SIG-M5 (cell line): Measurements from ENCODE around the gene KRT78.
A peak's percentile ranks its signal among the peaks of the same experiment; 100 is the strongest.
"Not testable (repeated sequence)": the region's sequence is repeated elsewhere in the genome, so short reads cannot be mapped to it uniquely, and the experiment has no call there.

Experiments used
- DNase-seq: peaks from one replicate; lab custom pipeline; 2025; lab: John Stamatoyannopoulos, UW

Gene KRT78, protein sequence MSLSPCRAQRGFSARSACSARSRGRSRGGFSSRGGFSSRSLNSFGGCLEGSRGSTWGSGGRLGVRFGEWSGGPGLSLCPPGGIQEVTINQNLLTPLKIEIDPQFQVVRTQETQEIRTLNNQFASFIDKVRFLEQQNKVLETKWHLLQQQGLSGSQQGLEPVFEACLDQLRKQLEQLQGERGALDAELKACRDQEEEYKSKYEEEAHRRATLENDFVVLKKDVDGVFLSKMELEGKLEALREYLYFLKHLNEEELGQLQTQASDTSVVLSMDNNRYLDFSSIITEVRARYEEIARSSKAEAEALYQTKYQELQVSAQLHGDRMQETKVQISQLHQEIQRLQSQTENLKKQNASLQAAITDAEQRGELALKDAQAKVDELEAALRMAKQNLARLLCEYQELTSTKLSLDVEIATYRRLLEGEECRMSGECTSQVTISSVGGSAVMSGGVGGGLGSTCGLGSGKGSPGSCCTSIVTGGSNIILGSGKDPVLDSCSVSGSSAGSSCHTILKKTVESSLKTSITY

DNA sequence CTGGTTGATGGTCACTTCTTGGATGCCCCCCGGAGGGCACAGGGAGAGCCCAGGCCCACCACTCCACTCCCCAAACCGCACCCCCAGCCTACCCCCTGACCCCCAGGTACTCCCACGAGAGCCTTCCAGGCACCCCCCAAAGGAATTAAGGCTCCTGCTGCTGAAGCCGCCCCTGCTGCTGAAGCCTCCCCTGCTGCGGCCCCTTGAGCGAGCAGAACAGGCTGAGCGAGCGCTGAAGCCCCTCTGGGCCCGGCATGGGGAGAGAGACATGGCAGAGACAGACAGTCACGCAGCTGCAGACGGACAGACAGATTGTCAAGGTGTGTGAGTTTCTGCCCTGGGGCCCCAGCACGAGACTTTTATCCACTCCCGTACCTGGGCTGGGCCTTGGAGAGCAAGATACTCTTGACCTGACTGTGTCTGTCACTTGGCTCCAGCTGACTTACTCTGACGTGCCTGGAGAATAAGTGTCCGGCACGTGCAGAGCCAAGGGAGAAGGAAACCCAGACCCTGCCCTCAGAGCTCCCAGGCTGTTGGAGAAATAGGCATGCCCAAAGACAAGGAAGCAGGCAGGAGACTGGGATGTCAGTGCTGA lies at the start of gene KRT78:
Gene KRT78, minus strand, starts transcription at position 334 of the 595 bp plus-strand sequence. Its CDS starts 64 bp downstream, at position 270.
- no peak for DNase-seq

DNA sequence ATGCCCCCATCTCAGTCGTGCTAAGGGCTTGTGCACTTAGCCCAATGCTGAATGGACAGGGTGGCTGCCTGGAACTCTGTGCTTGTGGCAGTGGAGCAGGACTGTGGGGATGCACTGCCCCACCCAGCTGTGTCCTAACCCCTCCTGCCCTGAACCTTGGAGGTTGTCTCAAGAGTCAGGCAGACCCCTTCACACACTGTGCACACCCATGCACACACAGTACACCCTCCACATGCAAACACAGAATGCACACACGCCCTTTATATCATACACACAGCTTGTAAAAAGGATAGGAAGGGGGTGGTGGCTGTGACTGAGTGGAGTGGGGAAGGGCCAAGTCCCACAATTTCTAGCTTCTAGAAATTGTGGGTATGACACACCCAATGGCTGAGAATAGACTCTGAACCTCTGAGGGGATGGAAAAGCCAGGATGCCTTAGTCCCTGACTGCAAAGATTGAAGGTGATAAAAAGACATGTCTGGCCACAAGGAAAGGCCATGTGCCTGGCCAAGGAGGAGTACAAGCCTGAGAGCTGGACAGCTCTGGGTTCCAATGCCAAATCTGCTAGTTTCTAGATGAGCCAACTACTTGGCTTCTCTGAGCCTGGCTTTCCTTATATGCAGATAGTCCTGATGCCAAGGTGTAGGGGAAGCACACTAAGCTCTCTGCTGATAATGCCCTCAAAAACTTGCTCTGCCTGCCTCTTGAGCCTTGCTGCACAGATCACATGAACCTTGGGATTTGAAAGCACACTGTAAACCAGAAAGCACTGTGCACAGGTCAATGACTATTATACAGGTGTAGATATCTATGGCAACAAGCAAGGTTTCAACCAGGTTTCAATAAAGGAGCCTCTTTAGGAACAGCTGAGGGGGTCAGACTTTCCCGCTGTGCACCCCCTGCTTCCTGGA lies 47.7 kb upstream of the KRT78 start:
- no peak for DNase-seq

DNA sequence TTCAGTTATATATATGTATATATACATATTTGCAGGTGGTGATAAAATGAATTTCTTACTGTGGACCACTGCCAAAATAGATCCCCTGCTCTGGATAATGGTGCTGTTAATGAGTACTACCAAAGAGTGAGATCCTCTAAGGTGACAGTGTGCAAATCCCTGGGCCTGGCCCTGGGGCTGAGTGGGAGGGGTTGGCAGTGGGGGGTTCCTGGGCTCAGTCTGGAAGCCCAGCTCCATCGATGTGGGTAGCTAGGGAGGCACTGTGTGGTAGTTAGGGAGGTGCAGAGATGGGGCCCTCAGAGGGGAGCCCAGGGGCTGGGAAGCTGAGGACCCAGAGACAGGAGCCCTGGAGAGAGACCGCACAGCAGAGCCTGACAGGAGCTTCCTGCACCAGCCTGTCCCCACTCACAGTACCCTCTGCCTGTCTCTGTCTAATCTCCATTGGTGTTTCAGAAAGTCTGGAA lies 47.0 kb upstream of the KRT78 start:
- no peak for DNase-seq

DNA sequence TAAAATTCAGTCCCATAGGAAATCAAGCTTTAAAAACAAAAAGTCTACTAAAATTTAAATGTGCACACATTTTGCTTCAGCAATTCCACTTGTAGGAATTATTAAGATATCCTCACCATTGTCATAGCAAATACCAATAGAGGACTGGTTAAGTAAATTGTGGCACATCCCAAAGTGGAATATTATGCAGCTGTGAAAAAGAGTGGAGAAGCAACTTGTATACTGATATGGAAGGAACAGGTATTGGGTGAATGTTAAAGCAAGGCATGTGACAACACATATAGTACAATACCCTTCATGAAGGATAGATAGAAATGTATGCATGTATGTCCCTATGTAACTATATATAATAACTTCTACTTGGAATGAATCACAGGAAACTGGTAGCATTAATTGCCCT lies 44.2 kb upstream of the KRT78 start:
- DNase-seq, result no peak

DNA sequence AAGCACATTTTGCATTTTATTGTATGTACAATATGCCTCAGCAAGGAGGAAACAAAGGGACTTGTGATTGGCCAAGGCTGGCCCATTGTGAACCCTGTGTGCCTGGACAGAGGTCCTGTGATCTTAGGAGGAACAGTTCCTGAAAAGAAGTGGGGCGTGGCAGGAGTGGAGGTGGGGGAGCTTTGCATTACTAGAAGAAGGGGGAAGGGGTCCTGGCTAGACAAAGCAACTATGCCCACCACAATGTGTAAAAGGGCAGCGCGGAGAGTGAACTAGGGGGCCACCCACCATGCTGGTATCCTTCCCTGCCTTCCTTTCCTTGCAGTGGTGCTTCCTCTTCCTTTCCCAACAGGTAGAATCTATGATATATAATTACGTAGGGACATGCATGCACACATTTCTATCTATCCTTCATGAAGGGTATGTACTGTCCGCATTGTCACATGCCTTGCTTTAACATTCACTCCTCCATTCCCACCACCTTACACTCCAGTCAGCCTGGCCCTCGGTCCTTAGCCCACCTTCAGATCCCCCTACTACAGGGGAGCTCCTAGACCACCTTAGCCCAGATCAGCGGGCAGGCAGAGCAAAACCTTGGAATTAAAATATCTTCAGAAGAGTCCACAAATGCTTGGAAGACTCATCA lies 43.5 kb upstream of the KRT78 start:
- DNase-seq, result no peak

DNA sequence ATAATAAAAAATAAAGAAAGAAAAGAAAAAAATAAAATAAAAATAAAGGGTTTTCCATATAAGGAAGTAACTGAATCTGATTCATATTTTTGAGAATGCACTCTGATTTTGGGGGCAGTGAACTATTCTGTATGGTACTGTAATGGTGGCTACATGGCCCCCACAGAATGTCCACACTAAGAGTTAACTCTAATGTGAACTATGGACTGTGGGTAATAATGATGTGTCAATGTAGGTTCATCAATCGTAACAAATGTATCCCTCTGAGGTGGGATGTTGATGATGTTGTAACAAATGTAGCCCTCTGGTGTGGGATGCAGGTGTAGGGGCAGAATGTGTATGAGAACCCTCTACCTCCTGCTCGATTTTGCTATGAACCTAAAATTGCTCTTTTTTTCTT lies 42.2 kb upstream of the KRT78 start:
- no peak for DNase-seq

DNA sequence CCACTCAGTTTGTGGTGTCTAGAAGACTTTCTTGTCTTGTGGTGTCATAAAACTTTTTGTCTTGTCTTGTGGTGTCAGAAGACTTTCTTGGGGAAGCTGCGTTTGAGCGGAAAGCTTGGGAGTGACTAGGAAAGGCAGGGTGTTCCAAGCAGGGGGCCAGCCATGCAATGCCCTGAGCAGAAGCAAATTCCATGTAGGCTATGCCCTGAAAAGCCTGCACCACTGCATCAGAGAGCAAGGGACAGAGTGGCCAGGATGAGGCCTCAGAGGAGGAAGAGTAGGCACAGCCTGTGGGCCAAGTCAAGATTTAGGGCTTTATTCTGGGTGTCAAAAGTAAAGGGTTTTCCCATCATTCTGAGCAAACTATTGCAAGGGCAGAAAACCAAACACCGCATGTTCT lies 41.6 kb upstream of the KRT78 start:
- DNase-seq, result no peak

DNA sequence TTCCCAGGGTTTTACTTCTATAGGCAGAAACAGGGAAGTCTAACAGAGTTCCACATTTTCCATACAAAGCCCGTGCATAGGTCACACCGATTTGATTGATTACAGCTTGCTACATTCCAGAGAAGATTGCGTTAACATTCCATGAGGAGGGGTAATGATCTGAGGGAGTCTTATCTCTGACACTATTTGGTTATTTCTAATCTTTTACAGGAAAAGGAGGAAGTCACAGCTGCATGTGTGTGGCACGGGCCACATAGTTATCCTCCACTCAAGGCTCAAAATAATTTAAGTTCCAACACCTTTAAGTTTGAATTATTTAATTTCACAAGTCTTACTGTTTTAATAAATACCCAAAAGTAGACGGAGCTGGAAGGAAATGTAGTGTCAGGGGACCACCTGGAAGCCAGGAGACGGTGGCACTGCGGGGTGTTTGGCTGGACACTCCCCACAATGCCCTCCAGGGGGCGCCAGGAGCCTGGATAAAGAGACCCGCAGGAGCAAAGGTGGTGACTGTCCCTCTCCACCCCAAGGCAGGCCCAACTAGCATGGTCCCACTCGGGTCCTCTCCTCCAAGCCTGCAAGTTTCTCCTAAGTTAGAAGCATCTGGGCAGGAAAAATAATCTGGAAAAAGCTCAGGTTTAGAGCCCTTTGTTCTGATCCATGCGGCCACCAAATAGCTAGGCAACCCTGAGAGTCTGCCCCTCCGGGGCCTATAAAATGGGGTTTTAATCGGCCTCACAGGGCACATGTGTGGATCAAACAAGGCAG lies 35.9 kb upstream of the KRT78 start:
- no peak for DNase-seq

DNA sequence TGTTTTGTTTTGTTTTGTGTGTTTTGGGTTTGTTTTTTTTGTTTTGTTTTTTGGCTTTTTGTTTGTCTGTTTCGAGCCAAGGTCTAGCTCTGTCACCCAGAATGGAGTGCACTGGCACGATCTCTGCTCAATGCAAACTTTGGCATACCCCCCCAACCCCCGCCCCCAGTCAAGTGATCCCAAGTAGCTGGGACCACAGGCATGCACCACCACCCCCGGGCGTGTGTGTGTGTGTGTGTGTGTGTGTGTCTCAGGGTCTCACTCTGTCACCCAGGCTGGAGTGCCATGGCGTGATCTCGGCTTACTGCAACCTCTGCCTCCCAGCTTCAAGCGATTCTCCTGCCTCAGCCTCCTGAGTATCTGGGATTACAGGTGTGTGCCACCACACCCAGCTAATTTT lies 31.7 kb upstream of the KRT78 start:
- not testable (repeated sequence) for DNase-seq

DNA sequence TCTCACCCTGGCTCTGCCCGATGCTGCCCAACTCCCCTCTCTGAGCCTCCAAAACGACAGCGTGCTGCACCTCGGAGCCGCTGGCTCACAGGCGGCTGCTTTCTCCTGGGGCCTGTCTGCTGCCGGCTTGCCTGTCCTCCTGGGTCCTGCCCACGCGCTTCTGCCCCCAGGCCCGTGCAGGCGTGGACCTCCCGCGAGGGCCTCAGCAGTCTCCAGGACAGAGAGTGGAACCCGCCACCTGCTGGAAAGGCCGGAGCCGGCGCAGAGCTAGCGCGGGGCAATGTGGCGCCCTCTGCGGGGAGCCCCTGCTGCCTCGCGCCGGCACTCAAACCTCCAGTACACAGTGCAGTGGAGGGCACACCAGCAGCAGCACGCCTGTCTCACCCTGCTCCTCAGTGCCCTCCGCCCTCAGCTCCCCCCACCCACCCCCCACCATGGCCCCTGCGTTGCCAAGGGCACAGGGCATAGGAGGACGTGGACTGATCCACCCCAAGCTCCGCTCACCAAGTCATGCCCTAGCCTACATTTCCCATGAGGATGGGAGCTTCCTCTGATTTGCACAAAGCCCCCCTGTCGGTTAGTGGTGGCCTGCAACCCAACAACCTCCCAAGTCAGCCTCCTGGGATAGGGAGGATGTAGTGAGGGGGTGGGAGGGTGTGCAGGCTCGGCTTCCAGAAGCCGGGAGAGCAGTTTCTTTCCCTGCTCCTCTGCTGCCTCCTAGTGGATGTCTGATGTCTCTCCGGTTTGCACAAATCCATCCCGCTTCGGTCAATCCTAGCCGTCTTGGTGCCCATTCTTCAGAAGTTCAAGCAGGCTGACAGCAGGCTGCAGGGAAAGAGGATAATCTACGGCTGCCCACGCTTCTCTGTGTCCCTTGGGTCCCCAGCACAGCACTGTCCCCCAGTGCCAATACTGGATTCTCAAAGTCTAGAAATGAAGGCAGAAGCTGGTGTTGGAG lies 30.9 kb upstream of the KRT78 start:
- DNase-seq, result peak; percentile 7

DNA sequence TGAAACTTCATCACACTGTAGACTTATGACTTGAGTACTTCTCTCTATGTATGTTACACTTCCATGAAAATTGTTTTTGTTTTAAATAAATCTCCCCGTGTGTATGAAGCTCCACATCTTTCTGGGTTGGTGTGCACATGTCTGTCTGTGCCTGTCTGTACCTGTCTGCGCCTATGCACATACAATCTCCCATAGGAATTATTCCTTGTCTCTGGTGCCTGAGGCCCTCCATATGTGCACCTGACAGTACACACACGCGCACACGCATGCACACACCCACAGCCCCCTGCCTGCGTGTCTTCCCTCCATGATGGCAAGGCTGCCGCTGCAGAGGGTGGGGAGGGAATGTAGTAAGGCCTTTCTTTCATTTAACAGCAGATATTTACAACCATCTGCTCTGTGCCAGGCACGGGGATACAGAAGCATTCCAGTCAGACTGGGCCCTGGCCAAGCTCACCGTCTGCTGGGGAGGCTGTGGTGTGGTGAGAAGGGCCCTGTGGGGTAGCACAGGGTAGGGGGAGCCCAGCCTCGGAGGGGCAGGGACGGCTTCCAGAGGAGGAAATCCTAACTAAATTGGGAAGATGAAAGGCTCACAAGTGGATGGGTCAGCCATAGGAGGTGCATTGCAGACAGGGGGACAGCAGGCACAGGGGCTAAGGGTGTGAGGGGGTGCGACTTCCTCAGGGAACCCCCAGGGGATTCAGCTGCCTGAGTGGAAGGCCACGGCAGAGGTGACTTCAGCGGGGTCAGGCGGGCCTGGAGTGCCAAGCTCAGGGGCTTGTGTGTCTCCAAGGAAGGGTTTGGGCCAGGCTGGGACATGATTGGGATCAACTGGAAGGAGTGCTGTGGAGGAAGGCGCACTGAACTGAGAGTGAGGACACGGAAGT lies 30.0 kb upstream of the KRT78 start:
- no peak for DNase-seq

DNA sequence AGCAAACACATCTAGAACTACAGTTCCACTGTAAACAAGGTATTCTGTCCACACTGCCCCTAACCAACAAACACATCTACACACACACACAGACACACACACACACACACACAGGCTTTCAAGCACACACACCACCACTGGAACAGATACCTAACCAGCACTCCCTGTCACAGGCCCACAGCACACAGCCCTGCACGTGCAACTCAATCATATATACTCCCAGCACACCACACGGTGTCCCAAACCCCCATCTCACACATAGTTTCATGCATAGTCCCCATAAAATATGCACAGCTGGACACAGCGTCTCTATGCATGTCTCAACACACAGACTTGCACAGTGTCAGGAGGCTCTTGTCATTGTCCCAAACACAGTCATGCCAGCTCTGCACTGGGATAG lies 28.4 kb upstream of the KRT78 start:
- no peak for DNase-seq

DNA sequence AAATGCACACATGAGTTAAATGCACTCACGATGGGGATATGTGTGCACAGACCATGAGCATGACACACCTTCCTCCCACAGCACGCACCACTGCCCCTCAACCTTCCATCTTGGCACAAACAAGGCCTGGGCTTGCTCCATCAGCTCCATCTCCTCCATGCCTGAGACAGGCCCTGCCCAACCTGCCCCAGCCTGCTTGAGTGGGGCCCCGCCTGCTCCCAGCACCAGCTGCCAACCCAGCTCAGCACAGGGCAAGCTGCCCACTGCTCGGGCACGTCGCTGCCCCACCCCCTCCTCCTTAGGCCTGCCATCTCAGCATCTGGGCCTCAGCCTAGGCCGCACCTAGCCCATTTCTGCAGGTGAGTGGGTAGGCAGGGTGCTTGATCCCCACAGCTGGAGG lies 27.6 kb upstream of the KRT78 start:
- DNase-seq, result no peak

DNA sequence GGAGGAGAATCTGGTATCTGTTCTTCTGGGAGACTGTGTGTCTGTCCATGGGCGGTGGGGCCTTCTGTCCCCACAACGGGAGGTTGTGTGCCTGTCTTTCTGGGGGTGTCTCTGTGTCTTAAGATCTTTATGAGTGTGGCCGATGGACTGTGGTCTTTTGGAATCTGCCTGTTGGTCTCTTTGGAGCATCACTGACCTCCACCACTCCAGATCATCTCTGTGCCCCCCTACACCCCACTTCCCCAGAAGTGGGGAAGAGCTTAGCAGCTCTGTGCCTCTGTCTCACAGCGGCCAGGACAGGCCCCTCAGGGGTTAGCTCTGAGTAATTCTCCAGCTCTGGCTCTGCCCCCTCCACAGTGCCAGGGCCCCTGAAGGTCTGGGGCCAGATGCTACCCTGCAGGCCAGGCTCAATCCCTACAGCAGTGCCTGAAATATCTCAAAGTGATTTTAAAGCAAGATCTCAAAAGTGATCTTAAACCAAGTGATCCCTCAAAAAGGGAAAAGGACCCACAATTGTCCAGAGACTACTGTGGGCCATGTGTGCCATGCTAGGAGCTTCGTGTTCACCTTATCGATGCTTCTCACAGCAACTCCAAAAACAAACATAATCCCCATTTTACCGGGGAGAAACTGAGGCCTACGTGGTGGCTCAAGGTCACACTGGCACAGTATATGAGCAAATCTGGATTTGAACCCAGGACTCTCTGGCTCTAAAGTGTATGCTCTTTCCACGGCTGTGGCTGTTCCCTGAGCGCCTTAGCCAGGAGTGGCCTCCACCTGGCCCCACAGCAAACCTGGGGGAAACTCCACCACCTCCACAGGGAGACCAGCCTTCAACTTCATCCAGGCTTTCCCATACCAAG lies 26.0 kb upstream of the KRT78 start:
- no peak for DNase-seq

DNA sequence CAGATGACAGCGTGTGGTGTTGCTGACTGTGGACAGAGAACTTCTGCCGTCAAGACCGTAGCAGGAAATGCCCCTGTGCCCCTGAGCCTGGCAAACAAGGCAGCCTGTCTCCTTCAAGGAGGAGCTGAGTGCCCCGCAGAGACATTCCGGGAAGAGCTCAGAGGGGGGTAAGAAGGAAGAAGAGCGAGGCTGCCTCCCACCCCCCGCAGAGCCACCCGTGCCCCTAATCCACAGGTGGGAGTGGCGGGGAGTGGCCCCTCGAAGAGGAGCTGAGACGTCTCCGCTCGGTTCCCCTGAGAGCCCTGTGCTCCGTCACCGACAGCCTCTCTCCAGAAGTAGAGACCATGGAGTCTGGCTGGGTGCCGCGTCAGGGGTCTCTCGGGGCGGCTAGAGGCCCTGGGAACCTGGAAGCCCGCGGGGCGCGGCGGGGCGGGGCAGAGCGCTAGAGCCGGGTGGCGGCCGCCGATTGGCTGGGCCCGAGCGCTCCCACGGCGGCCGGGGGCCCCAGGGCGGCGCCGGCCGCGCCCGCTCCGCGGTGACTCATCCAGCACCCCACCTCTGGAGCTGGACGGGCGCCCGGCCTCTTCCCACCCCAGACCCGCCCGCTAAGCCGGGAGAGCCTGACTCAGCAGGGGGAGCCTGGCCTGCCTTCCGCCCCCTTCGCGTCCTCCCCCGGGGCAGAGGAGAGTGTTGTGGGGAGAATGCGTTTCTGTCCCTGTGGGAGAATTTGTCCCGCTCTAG lies 25.2 kb upstream of the KRT78 start:
- DNase-seq, result no peak

DNA sequence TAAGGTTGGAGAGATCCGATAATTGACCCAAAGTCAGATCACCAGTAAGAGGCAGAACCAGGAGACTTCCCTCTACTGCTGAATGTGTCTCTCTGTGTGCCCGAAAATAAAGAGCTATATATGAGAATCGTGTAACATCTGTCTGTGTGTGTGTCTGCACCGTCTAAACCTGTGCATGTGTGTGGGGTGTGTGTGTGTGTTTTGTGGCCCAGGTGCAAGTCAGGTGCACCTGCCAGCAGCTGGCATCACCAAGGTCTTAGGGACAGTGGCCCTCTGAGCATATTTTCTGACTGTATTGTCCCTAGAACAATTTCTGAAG lies 24.7 kb upstream of the KRT78 start:
- DNase-seq, result no peak

DNA sequence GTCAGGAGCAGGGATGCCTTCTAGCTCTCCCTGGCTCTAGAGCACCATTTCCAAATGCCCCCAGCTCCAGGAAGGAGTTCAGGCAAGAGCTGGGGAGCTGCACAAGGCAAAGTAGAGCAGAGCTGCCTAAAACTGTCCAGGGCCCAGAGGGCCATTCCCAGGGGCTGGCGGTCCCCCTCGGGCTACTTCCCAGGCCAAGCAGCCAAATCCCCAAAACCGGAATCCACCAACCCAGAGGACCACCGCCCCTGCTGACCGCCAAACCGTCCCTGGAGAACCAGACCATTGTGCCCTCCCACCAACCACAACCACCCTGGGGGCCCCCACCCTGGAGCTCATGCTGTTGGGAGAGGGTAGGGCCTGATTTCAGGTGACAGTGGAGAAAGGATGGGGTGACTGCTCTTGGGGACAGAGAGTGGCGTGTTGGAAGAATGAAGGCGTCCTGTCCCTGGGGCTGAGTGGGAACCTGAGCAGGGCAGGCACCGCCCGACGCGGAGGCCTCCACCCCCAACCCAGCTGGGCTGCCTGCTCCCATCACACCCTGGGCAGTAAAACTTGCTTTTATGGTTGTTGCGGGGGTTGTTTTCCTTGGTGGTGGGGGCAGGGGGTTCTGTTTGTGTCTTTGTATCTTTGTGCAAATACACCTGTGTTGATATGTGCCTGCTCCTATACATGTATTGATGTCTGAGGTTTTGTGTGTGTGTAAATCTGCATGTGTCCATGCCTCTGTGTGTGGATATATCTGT lies 24.0 kb upstream of the KRT78 start:
- DNase-seq, result no peak
